Peyer's patch (tissue), 4 donors: ENCODE data around the gene DMGDH. TPM values are rescaled to one million over a fixed set of nuclear protein-coding genes. Genes with fewer than 3 reads are reported as not detected.
A peak's percentile ranks its signal among the peaks of the same experiment; 100 is the strongest.

Experiments
- DNase-seq, 3 donors: peaks; one replicate each; pipeline ENCODE4 v3.0.0-alpha.2; 2017 to 2019
- H3K27ac ChIP-seq, 4 donors: fragments of 200-600 bp; sonication (generic); one replicate each; pipeline ENCODE4 v1.5.1; 2016 to 2019
- H3K27me3 ChIP-seq, 2 donors: fragments of 200-600 bp; sonication (generic); one replicate each; pipeline ENCODE4 v1.5.1; 2019
- H3K36me3 ChIP-seq, 3 donors: fragments of 200-600 bp; sonication (generic); one replicate each; pipeline ENCODE4 v1.5.1; 2016 to 2019
- H3K4me1 ChIP-seq, 4 donors: fragments of 200-600 bp; sonication (generic); one replicate each; pipeline ENCODE4 v1.5.1; 2016 to 2019
- H3K4me3 ChIP-seq, 4 donors: fragments of 200-600 bp; sonication (generic); 1 replicate in 3 of 4; 2 replicates in 1 of 4; pipeline ENCODE4 v1.5.1; 2016 to 2019; ENCODE audit warnings: mild to moderate bottlenecking in 1 of 4
- H3K9me3 ChIP-seq, 4 donors: fragments of 200-600 bp; sonication (generic); one replicate each; pipeline ENCODE4 v1.5.1; 2016 to 2019; ENCODE audit warnings: mild to moderate bottlenecking in 1 of 4
- POLR2A ChIP-seq, 2 donors: fragments of 450-650 bp; IDR thresholded peaks; one replicate each; pipeline ENCODE4 v1.5.1; 2017; ENCODE audit warnings: antibody characterized with exemption in 2 of 2, mild to moderate bottlenecking in 2 of 2, moderate library complexity in 2 of 2
- total RNA-seq, 4 donors: library from RNA; depleted of rRNA; stranded (reverse); fragments of >200 nt; gene quantifications; one replicate each; pipeline ENCODE4 v1.1.0, GENCODE V29; 2016
- TF ChIP-seq, protein P1 (sequence below), 6 experiments: fragments of 450-650 bp in 4 of 6; fragments of 200-600 bp in 2 of 6; sonication (generic) in 1 of 6; IDR thresholded peaks; one replicate each; pipeline ENCODE4 v1.5.1; 2017 to 2019; ENCODE audit warnings: antibody characterized with exemption in 6 of 6, mild to moderate bottlenecking in 3 of 6, moderate library complexity in 1 of 6

DMGDH gene
- total RNA-seq, 4 donors from 2014 or later, result 0.94 to 1.9 TPM; not detected in 2

DNA sequence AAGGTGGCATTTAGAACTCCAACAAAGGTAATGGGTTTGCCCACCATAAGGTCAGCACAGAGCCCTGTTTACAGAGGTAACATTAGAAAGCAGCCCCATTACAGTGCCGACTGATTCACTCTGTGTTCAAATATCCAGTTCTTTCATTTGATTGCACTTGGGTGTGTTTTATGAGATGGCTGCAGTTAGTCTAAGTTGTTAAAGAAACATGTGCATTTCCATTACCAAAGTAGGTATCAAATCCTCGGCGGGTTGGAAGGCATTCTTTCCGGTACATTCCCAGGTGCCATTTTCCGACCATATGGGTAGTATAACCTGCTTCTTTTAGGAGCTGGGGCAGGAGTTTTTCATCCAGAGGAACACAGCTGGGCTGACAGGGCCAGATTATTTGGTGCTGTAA lies 100.7 kb downstream of the DMGDH start:
- TF ChIP-seq POLR2A (IDR thresholded peaks at IDR 0.05), result no peak
- TF ChIP-seq, protein P1, sequence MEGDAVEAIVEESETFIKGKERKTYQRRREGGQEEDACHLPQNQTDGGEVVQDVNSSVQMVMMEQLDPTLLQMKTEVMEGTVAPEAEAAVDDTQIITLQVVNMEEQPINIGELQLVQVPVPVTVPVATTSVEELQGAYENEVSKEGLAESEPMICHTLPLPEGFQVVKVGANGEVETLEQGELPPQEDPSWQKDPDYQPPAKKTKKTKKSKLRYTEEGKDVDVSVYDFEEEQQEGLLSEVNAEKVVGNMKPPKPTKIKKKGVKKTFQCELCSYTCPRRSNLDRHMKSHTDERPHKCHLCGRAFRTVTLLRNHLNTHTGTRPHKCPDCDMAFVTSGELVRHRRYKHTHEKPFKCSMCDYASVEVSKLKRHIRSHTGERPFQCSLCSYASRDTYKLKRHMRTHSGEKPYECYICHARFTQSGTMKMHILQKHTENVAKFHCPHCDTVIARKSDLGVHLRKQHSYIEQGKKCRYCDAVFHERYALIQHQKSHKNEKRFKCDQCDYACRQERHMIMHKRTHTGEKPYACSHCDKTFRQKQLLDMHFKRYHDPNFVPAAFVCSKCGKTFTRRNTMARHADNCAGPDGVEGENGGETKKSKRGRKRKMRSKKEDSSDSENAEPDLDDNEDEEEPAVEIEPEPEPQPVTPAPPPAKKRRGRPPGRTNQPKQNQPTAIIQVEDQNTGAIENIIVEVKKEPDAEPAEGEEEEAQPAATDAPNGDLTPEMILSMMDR (IDR thresholded peaks at IDR 0.05), result no peak
- no peak for DNase-seq
- Histone ChIP-seq H3K27me3 (no peaks in the 10 kb centered on the region), H3K4me1 (peaks cover 0 to 25% (median 0%) of the 10 kb centered on the region in 4 donors), H3K36me3 (no peaks in the 10 kb centered on the region), H3K4me3 (no peak overlapping the region), H3K27ac (peak overlapping the region in 1 of 4 donors; percentile 16), H3K9me3 (no peaks in the 10 kb centered on the region)

DNA sequence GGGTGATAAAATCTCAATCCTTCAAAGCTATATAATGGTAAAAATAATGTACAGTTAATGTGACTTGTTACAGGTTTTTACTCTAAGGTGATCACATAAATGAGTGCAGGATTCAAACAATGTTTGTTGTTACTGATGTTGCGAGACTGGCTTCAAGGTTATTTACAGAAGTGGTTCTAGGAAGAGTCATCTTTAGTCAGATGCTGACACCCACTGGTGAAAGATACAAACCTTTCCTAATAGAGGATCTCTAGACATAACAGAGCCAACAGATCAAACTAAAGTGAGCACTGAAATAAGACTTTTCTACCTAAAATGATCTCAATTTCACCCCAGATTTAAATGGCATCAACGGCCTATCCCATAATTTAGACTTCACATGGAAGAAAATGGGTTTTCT lies 104.6 kb downstream of the DMGDH start:
- no peak for TF ChIP-seq POLR2A (IDR thresholded peaks at IDR 0.05)
- TF ChIP-seq, protein P1 (IDR thresholded peaks at IDR 0.05), result peak; percentile 12 to 82 (median 58)
- peaks cover 0 to 6% (median 0%) of the 10 kb centered on the region in 4 donors for H3K4me1 ChIP-seq
- peaks cover 0 to 5% (median 0%) of the 10 kb centered on the region in 3 donors for H3K36me3 ChIP-seq
- no peaks in the 10 kb centered on the region for H3K9me3 ChIP-seq
- no peak for DNase-seq
- H3K27ac ChIP-seq, result no peak overlapping the region
- no peak overlapping the region for H3K4me3 ChIP-seq
- H3K27me3 ChIP-seq, result no peaks in the 10 kb centered on the region

DNA sequence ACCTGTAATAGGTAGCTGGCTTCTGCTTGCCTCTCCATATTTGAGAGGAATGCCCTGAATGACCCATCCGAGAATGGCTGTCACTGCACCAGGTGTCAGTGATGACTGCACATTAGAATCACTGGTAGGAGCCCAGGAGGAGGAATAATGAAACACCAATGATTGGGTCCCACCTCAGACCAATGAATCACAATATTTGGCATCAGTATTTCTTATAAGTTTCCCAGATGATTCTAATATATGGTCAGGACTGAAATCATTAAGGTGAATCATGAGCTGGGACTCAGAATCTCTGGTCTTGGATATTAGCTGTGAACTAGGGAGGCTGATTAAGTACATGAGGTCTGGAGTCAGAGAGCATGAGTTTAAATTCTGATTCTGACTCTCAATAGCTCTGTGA lies 107.7 kb downstream of the DMGDH start:
- no peaks in the 10 kb centered on the region for H3K27me3 ChIP-seq
- TF ChIP-seq, protein P1 (IDR thresholded peaks at IDR 0.05), result no peak
- no peak for TF ChIP-seq POLR2A (IDR thresholded peaks at IDR 0.05)
- no peaks in the 10 kb centered on the region for H3K4me1 ChIP-seq
- peaks cover 0 to 5% (median 0%) of the 10 kb centered on the region in 3 donors for H3K36me3 ChIP-seq
- no peak overlapping the region for H3K4me3 ChIP-seq
- DNase-seq, result no peak
- H3K9me3 ChIP-seq, result no peaks in the 10 kb centered on the region
- no peak overlapping the region for H3K27ac ChIP-seq

DNA sequence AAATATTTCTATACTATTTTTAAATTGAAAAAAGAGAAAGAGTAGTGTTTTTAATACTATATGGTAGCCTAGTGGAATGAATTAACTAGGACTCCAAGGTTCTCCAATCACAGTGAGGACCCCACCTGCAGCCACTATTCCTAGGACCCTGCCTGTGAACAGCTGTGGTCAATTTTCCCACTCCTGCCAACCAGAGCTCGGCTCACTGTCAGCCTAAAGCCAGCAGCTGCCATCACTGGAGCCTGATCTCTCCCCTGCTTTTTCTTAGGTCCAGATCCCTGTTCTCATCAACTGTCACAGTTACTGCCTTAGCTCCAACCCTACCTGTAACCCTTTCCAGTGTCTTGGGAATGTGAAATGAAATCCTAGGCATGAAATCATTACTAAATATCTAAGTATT lies 109.7 kb downstream of the DMGDH start:
- H3K27me3 ChIP-seq, result no peaks in the 10 kb centered on the region
- no peak overlapping the region for H3K27ac ChIP-seq
- H3K36me3 ChIP-seq, result peaks cover 0 to 5% (median 0%) of the 10 kb centered on the region in 3 donors
- DNase-seq, result no peak
- no peak overlapping the region for H3K4me3 ChIP-seq
- no peaks in the 10 kb centered on the region for H3K9me3 ChIP-seq
- no peaks in the 10 kb centered on the region for H3K4me1 ChIP-seq
- TF ChIP-seq, protein P1 (IDR thresholded peaks at IDR 0.05), result no peak
- no peak for TF ChIP-seq POLR2A (IDR thresholded peaks at IDR 0.05)

DNA sequence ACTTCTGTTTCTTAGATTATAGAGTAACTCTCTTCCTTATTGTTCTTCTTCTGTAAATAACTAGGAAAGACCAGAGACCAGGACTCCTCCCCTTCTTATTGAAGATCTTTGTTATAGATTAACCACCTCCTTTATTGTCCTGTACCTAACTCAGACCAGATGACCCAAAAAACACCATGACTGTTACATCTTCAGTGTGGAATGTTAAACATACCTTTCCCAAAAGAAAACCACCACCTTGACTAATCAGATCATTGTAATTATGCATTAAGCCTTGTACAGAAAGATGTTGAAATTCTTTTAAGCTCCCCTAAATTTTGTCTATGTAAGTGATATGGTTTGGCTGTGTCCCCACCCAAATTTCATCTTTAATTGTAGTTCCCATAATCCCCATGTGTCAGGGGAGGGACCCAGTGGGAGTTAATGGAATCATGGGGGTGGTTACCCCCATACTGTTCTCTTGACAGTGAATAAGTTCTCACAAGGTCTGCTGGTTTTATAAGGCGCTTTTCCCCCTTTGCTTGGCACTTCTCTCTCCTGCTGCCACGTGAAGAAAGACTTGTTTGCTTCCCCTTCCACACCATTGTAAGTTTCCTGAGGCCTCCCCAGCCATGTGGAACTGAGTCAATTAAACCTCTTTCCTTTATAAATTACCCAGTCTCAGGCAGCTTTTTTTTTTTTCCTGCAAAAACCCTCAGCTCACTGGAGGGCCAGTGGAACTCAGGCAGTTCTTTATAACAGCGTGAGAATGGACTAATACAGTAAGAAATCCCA lies 110.6 kb downstream of the DMGDH start:
- Histone ChIP-seq H3K9me3 (no peaks in the 10 kb centered on the region), H3K27ac (no peak overlapping the region), H3K4me3 (no peak overlapping the region), H3K27me3 (no peaks in the 10 kb centered on the region), H3K36me3 (peaks cover 0 to 5% (median 0%) of the 10 kb centered on the region in 3 donors), H3K4me1 (no peaks in the 10 kb centered on the region)
- no peak for TF ChIP-seq POLR2A (IDR thresholded peaks at IDR 0.05)
- TF ChIP-seq, protein P1 (IDR thresholded peaks at IDR 0.05), result no peak
- DNase-seq, result no peak
